Osteocyte (in vitro differentiated cells): ENCODE data around the gene MARK4. TPM values are rescaled to one million over a fixed set of nuclear protein-coding genes. Genes with fewer than 3 reads are reported as not detected.

Experiments
- DNase-seq: peaks from one replicate; pipeline ENCODE4 v3.0.0; 2021; ENCODE audit warnings: mixed read lengths; ENCODE audit not compliant: unreplicated experiment; ENCODE audit errors: extremely low spot score
- H3K27ac Mint-ChIP-seq: one replicate; pipeline ENCODE4 v1.8.0; 2021; ENCODE audit warnings: mild to moderate bottlenecking, mixed read lengths; ENCODE audit not compliant: unreplicated experiment
- H3K27me3 Mint-ChIP-seq: one replicate; pipeline ENCODE4 v1.8.0; 2021; ENCODE audit warnings: mixed read lengths; ENCODE audit not compliant: unreplicated experiment
- H3K36me3 Mint-ChIP-seq: one replicate; pipeline ENCODE4 v1.8.0; 2021; ENCODE audit warnings: mixed read lengths; ENCODE audit not compliant: unreplicated experiment
- H3K4me1 Mint-ChIP-seq: one replicate; pipeline ENCODE4 v1.8.0; 2021; ENCODE audit warnings: mixed read lengths; ENCODE audit not compliant: unreplicated experiment
- H3K4me3 Mint-ChIP-seq: one replicate; pipeline ENCODE4 v1.8.0; 2021; ENCODE audit warnings: mild to moderate bottlenecking, moderate library complexity, mixed read lengths; ENCODE audit not compliant: unreplicated experiment
- H3K9me3 Mint-ChIP-seq: one replicate; pipeline ENCODE4 v1.8.0; 2021; ENCODE audit warnings: mixed read lengths; ENCODE audit not compliant: unreplicated experiment
- CTCF ChIP-seq: fragments of 200-600 bp; sonication (generic); IDR thresholded peaks from 2 replicates; pipeline ENCODE4 v1.5.0; 2021; ENCODE audit warnings: antibody characterized with exemption, mild to moderate bottlenecking, moderate library complexity
- total RNA-seq: library from RNA; stranded (reverse); gene quantifications from 2 replicates; pipeline ENCODE4 v1.2.1, GENCODE V29; 2021

The MARK4 gene
- total RNA-seq, 1 donor from 2014 or later = 61.2 TPM

- H3K27ac Mint-ChIP-seq = no peak overlapping the region
- H3K9me3 Mint-ChIP-seq = no peaks in the 10 kb centered on the region
- TF ChIP-seq CTCF = no peak
- no peaks in the 10 kb centered on the region for H3K4me1 Mint-ChIP-seq
- peaks cover 14% of the 10 kb centered on the region for H3K36me3 Mint-ChIP-seq
- DNase-seq = no peak
- H3K27me3 Mint-ChIP-seq = peaks cover 2% of the 10 kb centered on the region
- H3K4me3 Mint-ChIP-seq = no peak overlapping the region
Observed at GRCh38 chr19:45349430-45349941, 98.4 kb downstream of the MARK4 start.

- H3K27ac Mint-ChIP-seq = no peak overlapping the region
- H3K4me3 Mint-ChIP-seq = no peak overlapping the region
- TF ChIP-seq CTCF = no peak
- no peaks in the 10 kb centered on the region for H3K9me3 Mint-ChIP-seq
- H3K4me1 Mint-ChIP-seq = no peaks in the 10 kb centered on the region
- no peak for DNase-seq
- peaks cover 17% of the 10 kb centered on the region for H3K36me3 Mint-ChIP-seq
- H3K27me3 Mint-ChIP-seq = no peaks in the 10 kb centered on the region
Observed at GRCh38 chr19:45350477-45351058, 99.5 kb downstream of the MARK4 start.

DNA sequence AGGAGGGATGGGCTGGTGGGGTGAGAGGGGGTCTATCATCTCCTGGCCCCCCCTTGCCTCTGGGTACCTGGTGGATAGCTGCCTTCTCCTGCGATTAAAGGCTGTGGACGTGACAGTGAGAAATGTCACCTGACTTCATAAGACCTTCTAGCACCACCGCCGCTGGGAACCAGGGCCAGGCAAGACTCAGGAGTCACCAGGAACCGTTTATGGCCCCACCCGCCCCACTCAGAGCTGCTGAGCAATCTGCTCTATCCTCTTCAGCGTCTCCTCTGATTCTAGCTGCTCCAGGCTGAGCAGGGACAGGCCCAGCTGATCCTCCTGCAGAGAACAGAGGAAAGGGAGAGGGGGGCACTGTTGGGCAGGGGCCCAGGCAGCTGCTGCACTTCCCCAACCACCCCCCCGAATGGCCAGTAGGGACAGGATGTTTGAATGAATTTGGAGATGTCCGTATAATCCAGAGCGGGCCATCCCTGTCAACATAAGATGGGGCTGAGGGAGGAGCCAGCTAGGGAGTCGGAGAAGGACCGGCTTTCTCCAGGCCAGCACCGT, 100.4 kb downstream of the MARK4 start:
- H3K4me3 Mint-ChIP-seq = no peak overlapping the region
- no peak for DNase-seq
- no peaks in the 10 kb centered on the region for H3K27me3 Mint-ChIP-seq
- H3K4me1 Mint-ChIP-seq = no peaks in the 10 kb centered on the region
- no peak overlapping the region for H3K27ac Mint-ChIP-seq
- TF ChIP-seq CTCF = no peak
- no peaks in the 10 kb centered on the region for H3K9me3 Mint-ChIP-seq
- peaks cover 18% of the 10 kb centered on the region for H3K36me3 Mint-ChIP-seq

- H3K9me3 Mint-ChIP-seq = no peaks in the 10 kb centered on the region
- no peak for DNase-seq
Observed at GRCh38 chr19:45352062-45352461, 101.0 kb downstream of the MARK4 start.

More at GRCh38 chr19:45352062-45352461, 101.0 kb downstream of the MARK4 start:
- H3K27ac Mint-ChIP-seq = no peak overlapping the region
- no peaks in the 10 kb centered on the region for H3K27me3 Mint-ChIP-seq
- TF ChIP-seq CTCF = no peak
- H3K4me3 Mint-ChIP-seq = no peak overlapping the region
- H3K36me3 Mint-ChIP-seq = peaks cover 21% of the 10 kb centered on the region
- H3K4me1 Mint-ChIP-seq = no peaks in the 10 kb centered on the region
